ENCODE data around the gene GEMIN5. TPM values are rescaled to one million over a fixed set of nuclear protein-coding genes. Genes with fewer than 3 reads are reported as not detected.
A peak's percentile ranks its signal among the peaks of the same experiment; 100 is the strongest.

GEMIN5 gene
- total and polyA plus RNA-seq, 2 of the 4 experiments (the other 2 are of a cell fraction), result 9.0 to 31.5 TPM

DNA sequence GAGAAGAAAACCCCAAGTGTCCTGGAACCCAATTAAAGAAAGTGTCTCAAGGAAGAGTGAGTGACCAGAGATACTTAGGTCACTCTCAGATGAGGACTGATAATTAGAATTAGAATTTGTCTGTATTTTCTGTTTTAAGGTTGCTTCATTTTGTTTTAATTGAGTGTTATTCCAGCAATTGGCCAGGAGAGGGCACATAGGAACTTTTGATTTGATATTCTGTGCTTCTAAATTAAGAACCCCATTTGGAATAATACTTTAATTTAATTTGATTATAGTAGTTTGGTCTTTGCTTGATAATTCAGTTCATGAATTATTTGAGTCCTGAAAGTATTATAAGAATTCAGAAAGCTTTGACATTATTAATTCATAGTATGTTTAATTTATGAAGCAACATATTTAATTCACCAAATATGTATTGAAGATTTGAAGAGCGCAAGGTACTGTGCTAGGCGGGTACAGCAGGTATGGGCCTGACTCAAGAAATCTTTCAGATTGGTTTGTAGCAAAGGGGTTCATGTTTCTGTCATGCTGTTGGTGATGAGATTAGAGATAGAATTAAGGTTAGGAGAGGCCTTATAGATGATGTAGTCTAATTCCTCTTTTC is 7.8 kb upstream of the GEMIN5 start:
- dilution Hi-C loops (cut with HindIII; ENCODE audit: low sequenced_read_pairs, unreplicated experiment) (no loop called here), intact Hi-C loops (cut with micrococcal nuclease) (loop anchor here (2.0 to 10.0 kb wide), 2 partner anchors 59 to 1879 kb away; no protein-coding TSS in a partner anchor)

More for the DNA sequence above, 7.8 kb upstream of the GEMIN5 start:
- Histone ChIP-seq H3K18ac (ENCODE audit: low read depth, low read length) (no peak overlapping the region), H2AFZ (replicated peaks; ENCODE audit: low read length, poor library complexity) (no peak overlapping the region), H4K8ac (ENCODE audit: low read depth in 2 of 2, low read length in 2 of 2) (no peak overlapping the region), H3K27me3 (ENCODE audit: control insufficient read depth, insufficient read depth, low read length) (no peaks in the 10 kb centered on the region), H2BK120ac (ENCODE audit: low read depth, low read length) (no peak overlapping the region), H4K5ac (ENCODE audit: low read depth, low read length) (no peak overlapping the region), H3K9me1 (ENCODE audit: insufficient read depth, low read length) (no peaks in the 10 kb centered on the region), H3K4me2 (ENCODE audit: low read depth, low read length) (no peak overlapping the region), H3K14ac (replicated peaks; ENCODE audit: low read depth, low read length) (no peak overlapping the region), H3K4me3 (ENCODE audit: insufficient read depth, low read depth, low read length) (no peak overlapping the region), H3K23ac (ENCODE audit: low read depth, low read length) (no peak overlapping the region), H2AK5ac (ENCODE audit: low read depth, low read length) (no peak overlapping the region), H2AK9ac (replicated peaks; ENCODE audit: low read depth, low read length, poor library complexity) (no peak overlapping the region), H2BK5ac (ENCODE audit: low read depth, low read length, poor library complexity, severe bottlenecking) (no peak overlapping the region), H3K4me1 (ENCODE audit: control insufficient read depth, insufficient read depth, low read length) (no peaks in the 10 kb centered on the region), H3K9ac (ENCODE audit: low read depth, low read length) (no peak overlapping the region), H3K36me3 (ENCODE audit: control insufficient read depth, insufficient read depth, low read length) (peaks cover 2% of the 10 kb centered on the region; the same call in 1 of the 2 replicates), H3K56ac (ENCODE audit: extremely low read depth, insufficient read depth, low read length) (no peak overlapping the region), H3K9me3 (ENCODE audit: control insufficient read depth, insufficient read depth, low read length) (no peaks in the 10 kb centered on the region), H2BK15ac (ENCODE audit: low read depth, low read length) (no peak overlapping the region), H3K79me1 (ENCODE audit: low read depth in 1 of 2, low read length in 2 of 2) (peaks cover 26 to 28% of the 10 kb centered on the region in 2 experiments), H3K4ac (ENCODE audit: low read depth, low read length) (no peak overlapping the region), H4K91ac (ENCODE audit: insufficient read depth, low read depth, low read length) (no peak overlapping the region), H4K20me1 (ENCODE audit: insufficient read depth, low read length) (peaks cover 8% of the 10 kb centered on the region; the same call in 1 of the 2 replicates), H2BK20ac (ENCODE audit: low read depth, low read length) (no peak overlapping the region), H3K27ac (ENCODE audit: insufficient read depth, low read length) (no peak overlapping the region)
- no peak for ATAC-seq (ENCODE audit: low read depth)
- no CpG with 5 or more reads among the region's 2 CpGs for WGBS, 2 experiments (ENCODE audit: extremely low coverage in 2 of 2, insufficient read length in 1 of 2)
- BruUV-seq (replicated peaks), result no TSS peak
- in situ Hi-C loops (cut with MboI; ENCODE audit: low sequenced_read_pairs), result no loop called here
- peak; percentile 28 for DNase-seq
- no peak for TF ChIP-seq FOS (IDR thresholded peaks at IDR 0.05; ENCODE audit: low read depth, low read length)
- peak; percentile 33; the same call in 1 of the 2 replicates for TF ChIP-seq CEBPB (IDR thresholded peaks at IDR 0.05; ENCODE audit: low read depth, low read length)
- TF ChIP-seq RFX5 (IDR thresholded peaks at IDR 0.05; ENCODE audit: low read depth, low read length), result no peak
- TF ChIP-seq MXI1 (IDR thresholded peaks at IDR 0.05; ENCODE audit: borderline replicate concordance, low read depth, low read length), result no peak
- no peak for TF ChIP-seq MAFK (IDR thresholded peaks at IDR 0.05; ENCODE audit: low read depth, low read length)
- TF ChIP-seq, protein P1, sequence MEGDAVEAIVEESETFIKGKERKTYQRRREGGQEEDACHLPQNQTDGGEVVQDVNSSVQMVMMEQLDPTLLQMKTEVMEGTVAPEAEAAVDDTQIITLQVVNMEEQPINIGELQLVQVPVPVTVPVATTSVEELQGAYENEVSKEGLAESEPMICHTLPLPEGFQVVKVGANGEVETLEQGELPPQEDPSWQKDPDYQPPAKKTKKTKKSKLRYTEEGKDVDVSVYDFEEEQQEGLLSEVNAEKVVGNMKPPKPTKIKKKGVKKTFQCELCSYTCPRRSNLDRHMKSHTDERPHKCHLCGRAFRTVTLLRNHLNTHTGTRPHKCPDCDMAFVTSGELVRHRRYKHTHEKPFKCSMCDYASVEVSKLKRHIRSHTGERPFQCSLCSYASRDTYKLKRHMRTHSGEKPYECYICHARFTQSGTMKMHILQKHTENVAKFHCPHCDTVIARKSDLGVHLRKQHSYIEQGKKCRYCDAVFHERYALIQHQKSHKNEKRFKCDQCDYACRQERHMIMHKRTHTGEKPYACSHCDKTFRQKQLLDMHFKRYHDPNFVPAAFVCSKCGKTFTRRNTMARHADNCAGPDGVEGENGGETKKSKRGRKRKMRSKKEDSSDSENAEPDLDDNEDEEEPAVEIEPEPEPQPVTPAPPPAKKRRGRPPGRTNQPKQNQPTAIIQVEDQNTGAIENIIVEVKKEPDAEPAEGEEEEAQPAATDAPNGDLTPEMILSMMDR (conservative IDR thresholded peaks at IDR 0.05; ENCODE audit: low read depth, low read length), result peak; percentile 59
- TF ChIP-seq RAD21 (IDR thresholded peaks at IDR 0.05; ENCODE audit: low read length), result peak; percentile 43
- no peak for TF ChIP-seq NFE2L2 (IDR thresholded peaks at IDR 0.05; ENCODE audit: low read depth, low read length)
- peak; percentile 49; the same call in 1 of the 2 replicates for TF ChIP-seq SMC3 (IDR thresholded peaks at IDR 0.05; ENCODE audit: low read depth, low read length)
- TF ChIP-seq CHD1 (IDR thresholded peaks at IDR 0.05; ENCODE audit: low read depth, low read length), result no peak
- TF ChIP-seq, protein P2, sequence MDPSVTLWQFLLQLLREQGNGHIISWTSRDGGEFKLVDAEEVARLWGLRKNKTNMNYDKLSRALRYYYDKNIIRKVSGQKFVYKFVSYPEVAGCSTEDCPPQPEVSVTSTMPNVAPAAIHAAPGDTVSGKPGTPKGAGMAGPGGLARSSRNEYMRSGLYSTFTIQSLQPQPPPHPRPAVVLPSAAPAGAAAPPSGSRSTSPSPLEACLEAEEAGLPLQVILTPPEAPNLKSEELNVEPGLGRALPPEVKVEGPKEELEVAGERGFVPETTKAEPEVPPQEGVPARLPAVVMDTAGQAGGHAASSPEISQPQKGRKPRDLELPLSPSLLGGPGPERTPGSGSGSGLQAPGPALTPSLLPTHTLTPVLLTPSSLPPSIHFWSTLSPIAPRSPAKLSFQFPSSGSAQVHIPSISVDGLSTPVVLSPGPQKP (IDR thresholded peaks at IDR 0.05; ENCODE audit: borderline replicate concordance, low read depth, low read length), result no peak
- TF ChIP-seq, protein P3, sequence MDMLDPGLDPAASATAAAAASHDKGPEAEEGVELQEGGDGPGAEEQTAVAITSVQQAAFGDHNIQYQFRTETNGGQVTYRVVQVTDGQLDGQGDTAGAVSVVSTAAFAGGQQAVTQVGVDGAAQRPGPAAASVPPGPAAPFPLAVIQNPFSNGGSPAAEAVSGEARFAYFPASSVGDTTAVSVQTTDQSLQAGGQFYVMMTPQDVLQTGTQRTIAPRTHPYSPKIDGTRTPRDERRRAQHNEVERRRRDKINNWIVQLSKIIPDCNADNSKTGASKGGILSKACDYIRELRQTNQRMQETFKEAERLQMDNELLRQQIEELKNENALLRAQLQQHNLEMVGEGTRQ (IDR thresholded peaks at IDR 0.05; ENCODE audit: low read depth, low read length), result no peak
- TF ChIP-seq MAZ (IDR thresholded peaks at IDR 0.05; ENCODE audit: borderline replicate concordance, low read depth, low read length), result no peak
- TF ChIP-seq RCOR1 (IDR thresholded peaks at IDR 0.05; ENCODE audit: insufficient replicate concordance, low read length), result no peak
- TF ChIP-seq POLR2A (IDR thresholded peaks at IDR 0.05; ENCODE audit: low read depth, low read length), result no peak
- no peak for TF ChIP-seq BHLHE40 (IDR thresholded peaks at IDR 0.05; ENCODE audit: low read depth, low read length)
- ChIA-PET CTCF (interaction anchor here (0.5 to 2.2 kb wide), 3 partner anchors 7 to 16 kb away, joined by 3 to 9 read pairs (median 4); no protein-coding TSS in a partner anchor), POLR2A (ENCODE audit: unreplicated experiment) (no interaction called here)

All from IMR-90 (cell line).